Liver (tissue), 9 donors: Measurements from ENCODE around the gene RAB29. TPM values are rescaled to one million over a fixed set of nuclear protein-coding genes. Genes with fewer than 3 reads are reported as not detected.

Experiments
- DNase-seq: peaks from one replicate; pipeline ENCODE4 v3.0.0-alpha.2; 2017; ENCODE audit warnings: low spot score
- H3K27ac ChIP-seq, 2 donors: one replicate each; pipeline ENCODE4 v1.7.0; 2013; ENCODE audit warnings: inconsistent platforms in 2 of 2, low read length in 2 of 2, control low read depth in 1 of 2, low read depth in 1 of 2, mild to moderate bottlenecking in 1 of 2
- H3K27me3 ChIP-seq, 4 donors: one replicate each; pipeline versions ENCODE4 v1.6.1 to v1.7.0; 2013; ENCODE audit warnings: low read length in 3 of 4, inconsistent platforms in 1 of 4, mild to moderate bottlenecking in 1 of 4, moderate library complexity in 1 of 4; ENCODE audit not compliant: control insufficient read depth in 4 of 4, insufficient read depth in 4 of 4
- H3K36me3 ChIP-seq, 4 donors: one replicate each; pipeline versions ENCODE4 v1.6.1 to v1.7.0; 2013; ENCODE audit warnings: low read length in 3 of 4, mild to moderate bottlenecking in 3 of 4, low read depth in 1 of 4, moderate library complexity in 1 of 4; ENCODE audit not compliant: control insufficient read depth in 4 of 4, insufficient read depth in 3 of 4
- H3K4me1 ChIP-seq, 4 donors: one replicate each; pipeline versions ENCODE4 v1.6.1 to v1.7.0; 2013; ENCODE audit warnings: low read length in 3 of 4, mild to moderate bottlenecking in 3 of 4, moderate library complexity in 1 of 4; ENCODE audit not compliant: control insufficient read depth in 4 of 4, insufficient read depth in 4 of 4
- H3K4me3 ChIP-seq, 3 donors: one replicate each; pipeline versions ENCODE4 v1.6.1 to v1.7.0; 2013; ENCODE audit warnings: low read length in 3 of 3, control low read depth in 1 of 3, low read depth in 1 of 3, mild to moderate bottlenecking in 1 of 3
- H3K9ac ChIP-seq, 2 donors: one replicate each; pipeline ENCODE4 v1.7.0; 2013; ENCODE audit warnings: low read length in 2 of 2, mild to moderate bottlenecking in 2 of 2, moderate library complexity in 2 of 2, control low read depth in 1 of 2, low read depth in 1 of 2
- H3K9me3 ChIP-seq, 4 donors: one replicate each; pipeline versions ENCODE4 v1.6.1 to v1.7.0; 2013; ENCODE audit warnings: low read length in 3 of 4; ENCODE audit not compliant: control insufficient read depth in 4 of 4
- ATF3 ChIP-seq: IDR thresholded peaks from 2 replicates; pipeline ENCODE4 v1.6.1; 2016; ENCODE audit warnings: antibody characterized with exemption
- CTCF ChIP-seq: fragments of 150-350 bp; IDR thresholded peaks from 2 replicates; pipeline ENCODE4 v1.5.1; 2017; ENCODE audit warnings: improper control_type of control experiment, low read depth, low read length; ENCODE audit not compliant: missing input control
- EGR1 ChIP-seq, 2 donors: IDR thresholded peaks; 2 replicates each; pipeline ENCODE4 v1.6.1; 2016 to 2018; ENCODE audit warnings: antibody characterized with exemption in 2 of 2, low read depth in 2 of 2
- HNF4A ChIP-seq, 2 donors: conservative IDR thresholded peaks; 2 replicates each; pipeline ENCODE4 v1.6.1; 2016; ENCODE audit warnings: antibody characterized with exemption in 2 of 2, mild to moderate bottlenecking in 2 of 2
- HNF4G ChIP-seq: IDR thresholded peaks from 2 replicates; pipeline ENCODE4 v1.6.1; 2016; ENCODE audit warnings: antibody characterized with exemption
- JUND ChIP-seq, 2 donors: IDR thresholded peaks; 2 replicates each; pipeline ENCODE4 v1.6.1; 2016; ENCODE audit warnings: antibody characterized with exemption in 2 of 2
- NR2F2 ChIP-seq: IDR thresholded peaks from 2 replicates; pipeline ENCODE4 v1.6.1; 2016; ENCODE audit warnings: antibody characterized with exemption
- RAD21 ChIP-seq, 2 donors: IDR thresholded peaks; 2 replicates each; pipeline ENCODE4 v1.6.1; 2016; ENCODE audit warnings: antibody characterized with exemption in 2 of 2, mild to moderate bottlenecking in 2 of 2
- REST ChIP-seq: IDR thresholded peaks from 2 replicates; pipeline ENCODE4 v1.6.1; 2016; ENCODE audit warnings: antibody characterized with exemption, mild to moderate bottlenecking
- RXRA ChIP-seq, 2 donors: IDR thresholded peaks; 2 replicates each; pipeline ENCODE4 v1.6.1; 2017 to 2018; ENCODE audit warnings: antibody characterized with exemption in 2 of 2, mild to moderate bottlenecking in 1 of 2
- TAF1 ChIP-seq: conservative IDR thresholded peaks from 2 replicates; pipeline ENCODE4 v1.6.1; 2016; ENCODE audit warnings: antibody characterized with exemption, mild to moderate bottlenecking
- YY1 ChIP-seq: IDR thresholded peaks from 2 replicates; pipeline ENCODE4 v1.6.1; 2016; ENCODE audit warnings: antibody characterized with exemption, mild to moderate bottlenecking
- ZBTB33 ChIP-seq: IDR thresholded peaks from 2 replicates; pipeline ENCODE4 v1.6.1; 2016; ENCODE audit warnings: antibody characterized with exemption
- WGBS: extraction: QIAGEN DNeasy Blood & Tissue Kit; methylation state at CpG from one replicate; pipeline ENCODE4 v1.1.7; 2013; 5-methylcytosine and 5-hydroxymethylcytosine counted together
- polyA plus RNA-seq, 2 donors: library from polyadenylated mRNA; stranded (reverse) in 1 of 2; unstranded in 1 of 2; fragments of 200-250 nt in 1 of 2; fragments of >200 nt in 1 of 2; fragmentation: Nextera tagmentation in 1 of 2; extraction: Ambion mirVana in 1 of 2; gene quantifications; one replicate each; pipeline versions ENCODE4 v1.2.1 to v1.2.3, GENCODE V29; 2013 to 2015
- total RNA-seq, 2 donors: library from RNA; depleted of rRNA; stranded (reverse); fragments of >200 nt; gene quantifications; one replicate each; pipeline ENCODE4 v1.2.3, GENCODE V29; 2014
- donor health status: healthy.
- donor health status: healthy.
- donor health status: healthy.
- donor health status: healthy.
- donor health status: healthy.

Gene RAB29
- total and polyA plus RNA-seq, 4 donors: 11.0 to 25.0 (median 16.0) TPM

- WGBS: 76% methylated on average over 2 of the region's 2 CpGs
- H3K4me3 ChIP-seq: no peak overlapping the region
- H3K27ac ChIP-seq: no peak overlapping the region
- H3K9me3 ChIP-seq: no peaks in the 10 kb centered on the region
- no peak overlapping the region for H3K9ac ChIP-seq
- peaks cover 0 to 7% (median 5%) of the 10 kb centered on the region in 4 donors for H3K4me1 ChIP-seq
- no peaks in the 10 kb centered on the region for H3K27me3 ChIP-seq
- TF ChIP-seq ZBTB33 (no peak), REST (no peak), CTCF (no peak), RXRA (IDR thresholded peaks at IDR 0.05) (no peak), YY1 (no peak), HNF4G (no peak), EGR1 (IDR thresholded peaks at IDR 0.05; ENCODE audit: low read depth in 2 of 2) (no peak), RAD21 (IDR thresholded peaks at IDR 0.05) (no peak), TAF1 (no peak), NR2F2 (no peak)
- no peaks in the 10 kb centered on the region for H3K36me3 ChIP-seq
- DNase-seq: no peak
Observed at GRCh38 chr1:205777994-205778393, 2.7 kb upstream of the RAB29 start.

- Histone ChIP-seq H3K9me3 (no peaks in the 10 kb centered on the region), H3K36me3 (no peaks in the 10 kb centered on the region), H3K27ac (no peak overlapping the region), H3K9ac (peak overlapping the region in 1 of 2 donors; percentile 29), H3K4me1 (peaks cover 0 to 6% (median 5%) of the 10 kb centered on the region in 4 donors), H3K4me3 (peak overlapping the region in 2 of 3 donors; percentile 58 to 89), H3K27me3 (no peaks in the 10 kb centered on the region)
- no peak for TF ChIP-seq ZBTB33
- TF ChIP-seq JUND (IDR thresholded peaks at IDR 0.05): peak; percentile 86 to 95
- TF ChIP-seq ATF3: peak; percentile 18
- peak in 1 of 2 donors; percentile 23 for TF ChIP-seq HNF4A (conservative IDR thresholded peaks at IDR 0.05)
- no peak for TF ChIP-seq TAF1
- no peak for DNase-seq
Observed at GRCh38 chr1:205775717-205776056, 405 bp upstream of the RAB29 start.
